Hepatocyte (in vitro differentiated cells): ENCODE results near the gene ACD. TPM values are rescaled to one million over a fixed set of nuclear protein-coding genes. Genes with fewer than 3 reads are reported as not detected.
A peak's percentile ranks its signal among the peaks of the same experiment; 100 is the strongest.

Experiments
- DNase-seq: peaks from one replicate; pipeline ENCODE4 v3.0.0-alpha.2; 2016; ENCODE audit warnings: low spot score
- H2AFZ ChIP-seq: fragments of 200-600 bp; sonication (generic); 2 replicates; pipeline ENCODE4 v1.6.0; 2016; ENCODE audit warnings: antibody characterized with exemption, mild to moderate bottlenecking
- H3K27ac ChIP-seq: fragments of 200-600 bp; sonication (generic); 2 replicates; pipeline ENCODE4 v1.5.1; 2016; ENCODE audit warnings: mild to moderate bottlenecking
- H3K27me3 ChIP-seq: fragments of 200-600 bp; sonication (generic); 2 replicates; pipeline ENCODE4 v1.6.1; 2016
- H3K36me3 ChIP-seq: fragments of 200-600 bp; sonication (generic); replicated peaks from 2 replicates; pipeline ENCODE4 v1.5.1; 2016; ENCODE audit warnings: low read depth; ENCODE audit not compliant: insufficient read depth
- H3K4me1 ChIP-seq: fragments of 200-600 bp; sonication (generic); 2 replicates; pipeline ENCODE4 v1.5.1; 2016; ENCODE audit warnings: mild to moderate bottlenecking, moderate library complexity; ENCODE audit not compliant: insufficient read depth
- H3K4me2 ChIP-seq: fragments of 200-600 bp; sonication (generic); 2 replicates; pipeline ENCODE4 v1.6.0; 2016
- H3K4me3 ChIP-seq: fragments of 200-600 bp; sonication (generic); 2 replicates; pipeline ENCODE4 v1.5.1; 2016; ENCODE audit warnings: mild to moderate bottlenecking
- H3K79me2 ChIP-seq: fragments of 200-600 bp; sonication (generic); 2 replicates; pipeline ENCODE4 v1.6.0; 2017; ENCODE audit warnings: mild to moderate bottlenecking
- H3K9me2 ChIP-seq: fragments of 200-600 bp; sonication (generic); replicated peaks from 2 replicates; pipeline ENCODE4 v1.6.0; 2017; ENCODE audit warnings: mild to moderate bottlenecking; ENCODE audit not compliant: insufficient read depth
- H3K9me3 ChIP-seq: fragments of 200-600 bp; sonication (generic); 2 replicates; pipeline ENCODE4 v1.5.1; 2016; ENCODE audit warnings: low read depth, mild to moderate bottlenecking
- H4K20me1 ChIP-seq: fragments of 200-600 bp; sonication (generic); 2 replicates; pipeline ENCODE4 v1.6.0; 2016; ENCODE audit warnings: mild to moderate bottlenecking; ENCODE audit not compliant: insufficient read depth, poor library complexity, severe bottlenecking
- EZH2 ChIP-seq: fragments of 200-600 bp; sonication (generic); IDR thresholded peaks from 2 replicates; pipeline ENCODE4 v1.6.1; 2016; ENCODE audit warnings: antibody characterized with exemption, mild to moderate bottlenecking, borderline replicate concordance
- EZH2phosphoT487 ChIP-seq: fragments of 200-600 bp; sonication (generic); IDR thresholded peaks from one replicate; pipeline ENCODE4 v1.6.1; 2018; ENCODE audit warnings: antibody characterized with exemption, mild to moderate bottlenecking, low read depth, moderate library complexity; ENCODE audit not compliant: unreplicated experiment, severe bottlenecking
- WGBS: methylation state at CpG from one replicate; pipeline ENCODE4 v1.1.6; 2016; ENCODE audit warnings: low lambda C conversion rate; ENCODE audit errors: missing lambda C conversion rate; 5-methylcytosine and 5-hydroxymethylcytosine counted together
- polyA plus RNA-seq: library from polyadenylated mRNA; unstranded; fragments of >200 nt; fragmentation: Nextera tagmentation; extraction: Ambion mirVana; gene quantifications from 2 replicates; pipeline ENCODE4 v1.2.1, GENCODE V29; 2016
- total RNA-seq: library from RNA; depleted of rRNA; stranded (reverse); fragments of >200 nt; gene quantifications from 2 replicates; pipeline ENCODE4 v1.2.3, GENCODE V29; 2014
- TF ChIP-seq, protein P1 (sequence below): fragments of 200-600 bp; sonication (generic); IDR thresholded peaks from 2 replicates; pipeline ENCODE4 v1.5.1; 2016; ENCODE audit warnings: antibody characterized with exemption, mild to moderate bottlenecking; ENCODE audit not compliant: poor library complexity

The ACD gene
- total and polyA plus RNA-seq, 2 experiments from 2014 or later: 18.5 to 26.3 TPM

DNA sequence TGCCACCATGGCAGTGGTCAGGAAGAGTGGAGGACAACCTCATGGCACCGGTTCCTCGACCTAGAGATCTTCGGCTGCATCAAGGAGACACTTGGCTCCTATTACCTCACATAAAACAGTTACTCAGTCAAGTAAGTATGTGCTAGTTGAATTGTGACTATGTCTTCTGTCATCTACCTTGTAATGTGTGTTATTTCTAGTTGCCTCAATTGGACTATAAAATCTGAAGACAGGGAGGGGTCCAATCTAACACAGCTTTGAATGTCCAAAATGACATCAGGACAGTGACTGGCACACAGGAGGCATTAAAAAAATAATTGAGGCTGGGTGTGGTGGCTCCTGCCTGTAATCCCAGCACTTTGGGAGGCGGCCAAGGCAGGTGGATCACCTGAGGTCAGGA lies 23.7 kb upstream of the ACD start:
- Histone ChIP-seq H3K9me3 (no peaks in the 10 kb centered on the region), H3K27me3 (no peaks in the 10 kb centered on the region), H3K9me2 (no peaks in the 10 kb centered on the region), H3K4me1 (no peaks in the 10 kb centered on the region), H3K79me2 (no peaks in the 10 kb centered on the region), H4K20me1 (no peaks in the 10 kb centered on the region), H3K36me3 (no peaks in the 10 kb centered on the region), H3K27ac (no peak overlapping the region), H2AFZ (no peak overlapping the region), H3K4me3 (no peak overlapping the region), H3K4me2 (no peak overlapping the region)
- no peak for TF ChIP-seq EZH2
- TF ChIP-seq EZH2phosphoT487: no peak
- TF ChIP-seq, protein P1, sequence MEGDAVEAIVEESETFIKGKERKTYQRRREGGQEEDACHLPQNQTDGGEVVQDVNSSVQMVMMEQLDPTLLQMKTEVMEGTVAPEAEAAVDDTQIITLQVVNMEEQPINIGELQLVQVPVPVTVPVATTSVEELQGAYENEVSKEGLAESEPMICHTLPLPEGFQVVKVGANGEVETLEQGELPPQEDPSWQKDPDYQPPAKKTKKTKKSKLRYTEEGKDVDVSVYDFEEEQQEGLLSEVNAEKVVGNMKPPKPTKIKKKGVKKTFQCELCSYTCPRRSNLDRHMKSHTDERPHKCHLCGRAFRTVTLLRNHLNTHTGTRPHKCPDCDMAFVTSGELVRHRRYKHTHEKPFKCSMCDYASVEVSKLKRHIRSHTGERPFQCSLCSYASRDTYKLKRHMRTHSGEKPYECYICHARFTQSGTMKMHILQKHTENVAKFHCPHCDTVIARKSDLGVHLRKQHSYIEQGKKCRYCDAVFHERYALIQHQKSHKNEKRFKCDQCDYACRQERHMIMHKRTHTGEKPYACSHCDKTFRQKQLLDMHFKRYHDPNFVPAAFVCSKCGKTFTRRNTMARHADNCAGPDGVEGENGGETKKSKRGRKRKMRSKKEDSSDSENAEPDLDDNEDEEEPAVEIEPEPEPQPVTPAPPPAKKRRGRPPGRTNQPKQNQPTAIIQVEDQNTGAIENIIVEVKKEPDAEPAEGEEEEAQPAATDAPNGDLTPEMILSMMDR: no peak
- no peak for DNase-seq
- 94% methylated on average over 4 of the region's 4 CpGs for WGBS

DNA sequence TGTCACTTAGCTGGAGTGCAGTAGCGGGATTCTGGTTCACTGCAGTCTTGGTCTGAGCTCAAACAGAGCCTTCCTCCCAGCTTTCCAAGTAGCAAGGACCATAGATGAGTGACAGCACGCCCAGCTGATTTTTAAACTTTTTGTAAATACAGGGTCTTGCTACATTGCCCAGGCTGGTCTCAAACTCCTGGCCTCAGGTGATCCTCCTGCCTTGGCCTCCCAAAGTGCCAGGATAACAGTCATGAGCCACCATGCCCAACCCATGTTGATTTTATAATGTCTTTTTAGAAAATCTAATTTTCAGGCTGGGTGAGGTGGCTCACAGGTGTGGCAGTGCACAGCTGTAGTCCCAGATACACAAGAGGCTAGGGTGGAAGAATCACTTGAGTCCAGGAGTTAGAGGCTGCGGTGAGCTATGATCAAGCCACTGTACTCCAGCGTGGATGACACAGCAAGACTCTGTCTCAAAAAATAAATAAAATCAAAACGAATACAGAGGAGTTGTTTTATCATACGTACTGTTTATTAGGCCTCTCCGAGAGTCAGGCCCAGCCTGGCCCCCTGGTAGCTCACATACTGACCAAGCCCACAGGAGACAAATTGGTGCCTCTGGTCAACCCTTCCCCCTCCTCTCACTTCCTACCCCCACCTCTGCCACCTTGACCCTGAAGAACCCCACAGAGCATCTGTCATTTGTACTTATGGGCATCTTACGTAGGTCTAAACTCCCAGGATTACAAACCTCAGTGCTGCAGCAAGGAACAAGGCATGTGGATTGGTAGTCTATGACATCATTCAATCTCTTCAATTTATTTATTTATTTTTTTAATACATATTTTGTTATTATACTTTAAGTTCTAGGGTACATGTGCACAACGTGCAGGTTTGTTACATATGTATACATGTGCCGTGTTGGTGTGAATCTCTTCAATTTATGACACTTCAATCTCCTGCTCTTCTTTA lies 20.2 kb upstream of the ACD start:
- WGBS: 98% methylated on average over 10 of the region's 10 CpGs
- Histone ChIP-seq H3K36me3 (no peaks in the 10 kb centered on the region), H3K27ac (no peak overlapping the region), H3K79me2 (no peaks in the 10 kb centered on the region), H3K9me3 (no peaks in the 10 kb centered on the region), H3K27me3 (no peaks in the 10 kb centered on the region), H4K20me1 (no peaks in the 10 kb centered on the region), H3K4me1 (no peaks in the 10 kb centered on the region), H3K9me2 (no peaks in the 10 kb centered on the region), H3K4me3 (no peak overlapping the region), H3K4me2 (no peak overlapping the region), H2AFZ (no peak overlapping the region)
- TF ChIP-seq, protein P1: no peak
- TF ChIP-seq EZH2 (no peak), EZH2phosphoT487 (no peak)
- no peak for DNase-seq

DNA sequence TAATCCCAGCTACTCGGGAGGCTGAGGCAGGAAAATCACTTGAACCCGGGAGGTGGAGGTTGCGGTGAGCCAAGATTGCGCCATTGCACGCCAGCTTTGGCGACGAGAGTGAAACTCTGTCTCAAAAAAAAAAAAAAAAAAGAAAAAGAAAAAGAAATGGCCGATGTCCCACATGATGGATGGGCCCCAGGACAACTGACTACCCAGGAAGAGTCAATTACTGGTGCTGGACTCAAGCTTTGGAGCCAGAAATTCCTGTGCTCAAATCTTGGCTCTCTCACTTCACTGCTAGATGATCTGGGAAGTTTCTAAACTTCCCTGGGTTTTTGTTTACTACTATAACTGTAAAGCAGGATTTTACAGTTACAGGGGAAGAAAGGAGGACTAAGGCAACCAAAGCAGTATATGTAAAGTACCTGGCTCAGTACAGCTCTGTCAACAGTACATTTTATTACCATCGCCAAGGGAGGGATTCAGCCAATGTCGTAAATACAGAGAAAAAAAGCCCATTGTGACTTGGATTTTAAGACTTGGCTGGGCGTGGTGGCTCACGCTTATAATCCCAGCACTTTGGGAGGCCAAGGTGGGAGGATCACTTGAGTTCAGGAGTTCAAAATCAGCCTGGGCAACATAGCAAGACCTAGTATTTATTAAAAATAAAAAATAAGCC lies 18.4 kb upstream of the ACD start:
- Histone ChIP-seq H4K20me1 (no peaks in the 10 kb centered on the region), H3K4me1 (peaks cover 7% of the 10 kb centered on the region), H2AFZ (no peak overlapping the region), H3K4me3 (no peak overlapping the region), H3K27me3 (no peaks in the 10 kb centered on the region), H3K9me3 (no peaks in the 10 kb centered on the region), H3K4me2 (no peak overlapping the region), H3K36me3 (no peaks in the 10 kb centered on the region), H3K27ac (peak overlapping the region; percentile 11), H3K79me2 (no peaks in the 10 kb centered on the region), H3K9me2 (no peaks in the 10 kb centered on the region)
- 82% methylated on average over 12 of the region's 12 CpGs for WGBS
- TF ChIP-seq EZH2 (no peak), EZH2phosphoT487 (no peak)
- DNase-seq: no peak

DNA sequence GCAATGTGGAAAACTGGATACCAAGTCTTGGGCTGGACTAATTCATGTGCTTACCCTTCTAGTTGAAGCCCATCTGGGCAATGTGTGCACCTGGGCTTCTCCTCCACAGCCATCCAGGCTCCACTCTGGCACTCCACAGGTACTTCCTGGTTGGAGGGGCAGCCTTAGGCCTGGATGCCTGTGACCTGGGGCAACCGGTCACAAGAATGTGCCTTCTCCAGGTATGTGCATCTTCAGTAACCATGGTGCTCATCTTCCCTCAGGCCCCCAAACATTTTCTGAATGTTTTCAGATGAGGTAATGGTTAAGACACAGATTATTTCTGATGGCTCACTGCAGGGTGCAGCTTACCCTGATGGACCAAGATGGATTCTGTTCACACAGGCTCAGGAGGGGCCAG lies 17.7 kb upstream of the ACD start:
- no peak for DNase-seq
- Histone ChIP-seq H3K27ac (peak overlapping the region; percentile 11), H3K27me3 (no peaks in the 10 kb centered on the region), H3K36me3 (no peaks in the 10 kb centered on the region), H3K4me3 (no peak overlapping the region), H3K4me2 (no peak overlapping the region), H3K9me2 (no peaks in the 10 kb centered on the region), H4K20me1 (no peaks in the 10 kb centered on the region), H2AFZ (no peak overlapping the region), H3K4me1 (peaks cover 7% of the 10 kb centered on the region), H3K79me2 (no peaks in the 10 kb centered on the region), H3K9me3 (no peaks in the 10 kb centered on the region)
- TF ChIP-seq EZH2phosphoT487: no peak
- TF ChIP-seq, protein P1: no peak
- TF ChIP-seq EZH2: no peak
- WGBS: 86% methylated on average over 1 of the region's 1 CpG
